H1 (cell line): Measurements from ENCODE around the gene MADD. TPM values are rescaled to one million over a fixed set of nuclear protein-coding genes. Genes with fewer than 3 reads are reported as not detected.

Source experiments
- CTCF ChIA-PET: fragments of 300-600 bp; sonication (Branson Sonifier 250); formaldehyde crosslinking; loops from one replicate; lab custom pipeline; 2021; ENCODE audit not compliant: partially characterized antibody; lab: Charles Lee
- POLR2A ChIA-PET: fragments of 300-600 bp; sonication (Branson Sonifier 250); formaldehyde crosslinking; loops from one replicate; lab custom pipeline; 2021; ENCODE audit warnings: inconsistent platforms; ENCODE audit not compliant: partially characterized antibody; lab: Charles Lee
- DNase-seq, 2 experiments: peaks; one replicate each; pipeline versions ENCODE4 v3.0.0 to v3.0.0-alpha.2; 2010 to 2022; ENCODE audit warnings: low spot score in 2 of 2, low read depth in 1 of 2, mixed read lengths in 1 of 2
- FAIRE-seq: peaks from 2 replicates; lab custom pipeline; 2011; peaks lifted over from hg19 to GRCh38; lab: Jason Lieb, UNC
- H2AFZ ChIP-seq: 2 replicates; pipeline ENCODE4 v1.8.1; 2012; ENCODE audit warnings: low read length, inconsistent platforms
- H2AK5ac ChIP-seq: 2 replicates; pipeline ENCODE4 v1.6.1; 2013; ENCODE audit warnings: low read depth, low read length
- H2BK120ac ChIP-seq: replicated peaks from 2 replicates; pipeline ENCODE3; 2013; ENCODE audit warnings: low read depth, low read length, inconsistent platforms
- H2BK12ac ChIP-seq: 2 replicates; pipeline ENCODE4 v1.6.1; 2013; ENCODE audit warnings: low read depth, low read length
- H2BK15ac ChIP-seq: 2 replicates; pipeline ENCODE4 v1.6.1; 2013; ENCODE audit warnings: low read length
- H2BK20ac ChIP-seq: 2 replicates; pipeline ENCODE4 v1.6.1; 2013; ENCODE audit warnings: low read length
- H2BK5ac ChIP-seq: 2 replicates; pipeline ENCODE4 v1.6.1; 2013; ENCODE audit warnings: low read depth, low read length
- H3K14ac ChIP-seq: 2 replicates; pipeline ENCODE4 v1.6.1; 2013; ENCODE audit warnings: inconsistent platforms; ENCODE audit not compliant: insufficient read length
- H3K18ac ChIP-seq: 2 replicates; pipeline ENCODE4 v1.6.1; 2013; ENCODE audit warnings: low read length; ENCODE audit errors: extremely low read depth
- H3K23ac ChIP-seq: 2 replicates; pipeline ENCODE4 v1.6.1; 2013; ENCODE audit warnings: inconsistent platforms; ENCODE audit not compliant: insufficient read length
- H3K23me2 ChIP-seq: 2 replicates; pipeline ENCODE4 v1.6.1; 2013; ENCODE audit warnings: low read depth, low read length
- H3K27ac ChIP-seq: 2 replicates; pipeline ENCODE4 v1.6.1; 2011; ENCODE audit warnings: low read depth, low read length, inconsistent platforms
- H3K27me3 ChIP-seq, 4 experiments: replicated peaks in 1 of 4; 1 replicate in 1 of 4; 2 replicates in 3 of 4; pipeline versions ENCODE4 v1.6.1 to v1.8.1; 2011 to 2013; ENCODE audit warnings: low read length in 3 of 4, mild to moderate bottlenecking in 3 of 4, inconsistent platforms in 2 of 4, mixed read lengths in 2 of 4, moderate library complexity in 1 of 4; ENCODE audit not compliant: control insufficient read depth in 3 of 4, insufficient read depth in 3 of 4; ENCODE audit errors: extremely low read depth in 1 of 4
- H3K36me3 ChIP-seq, 4 experiments: 2 replicates each; pipeline versions ENCODE4 v1.6.1 to v1.8.1; 2011 to 2013; ENCODE audit warnings: mild to moderate bottlenecking in 4 of 4, low read length in 3 of 4, moderate library complexity in 2 of 4, control low read depth in 1 of 4, inconsistent platforms in 1 of 4; ENCODE audit not compliant: insufficient read depth in 4 of 4, control insufficient read depth in 2 of 4
- H3K4ac ChIP-seq: replicated peaks from 2 replicates; pipeline ENCODE3; 2013; ENCODE audit warnings: low read length, low read depth, mixed read lengths, inconsistent platforms; ENCODE audit not compliant: insufficient read length
- H3K4me1 ChIP-seq, 4 experiments: replicated peaks in 1 of 4; 1 replicate in 1 of 4; 2 replicates in 3 of 4; pipeline versions ENCODE4 v1.6.1 to v1.8.1; 2011 to 2013; ENCODE audit warnings: low read length in 3 of 4, inconsistent platforms in 2 of 4, mixed read lengths in 1 of 4; ENCODE audit not compliant: insufficient read depth in 4 of 4, control insufficient read depth in 3 of 4
- H3K4me2 ChIP-seq, 2 experiments: 2 replicates each; pipeline versions ENCODE4 v1.6.1 to v1.8.1; 2011 to 2013; ENCODE audit warnings: low read depth in 2 of 2, low read length in 2 of 2, control low read depth in 1 of 2, inconsistent platforms in 1 of 2, mild to moderate bottlenecking in 1 of 2; ENCODE audit not compliant: insufficient read depth in 1 of 2
- H3K4me3 ChIP-seq, 4 experiments: fragments of 200-600, 300-600 bp in 1 of 4; sonication (generic), shearing (Covaris generic), sonication (Bioruptor Twin) in 1 of 4; 2 replicates each; pipeline versions ENCODE4 v1.5.1 to v1.8.1; 2011 to 2016; ENCODE audit warnings: low read length in 4 of 4, low read depth in 3 of 4, control low read depth in 2 of 4, inconsistent platforms in 2 of 4, mild to moderate bottlenecking in 2 of 4, mixed read lengths in 1 of 4, moderate library complexity in 1 of 4; ENCODE audit not compliant: insufficient read depth in 2 of 4; ENCODE audit errors: extremely low read depth in 1 of 4
- H3K56ac ChIP-seq: replicated peaks from 2 replicates; pipeline ENCODE3; 2013; ENCODE audit warnings: low read depth, mild to moderate bottlenecking, mixed read lengths, low read length, inconsistent platforms; ENCODE audit not compliant: insufficient read length
- H3K79me1 ChIP-seq: 2 replicates; pipeline ENCODE4 v1.6.1; 2013; ENCODE audit warnings: low read depth, low read length, control low read depth
- H3K79me2 ChIP-seq, 2 experiments: 2 replicates each; pipeline versions ENCODE4 v1.6.1 to v1.8.1; 2012 to 2013; ENCODE audit warnings: low read length in 2 of 2, mild to moderate bottlenecking in 2 of 2, inconsistent platforms in 1 of 2; ENCODE audit not compliant: insufficient read depth in 2 of 2, control insufficient read depth in 1 of 2
- H3K9ac ChIP-seq, 4 experiments: replicated peaks in 1 of 4; 1 replicate in 1 of 4; 2 replicates in 3 of 4; pipeline versions ENCODE4 v1.6.1 to v1.8.1; 2011 to 2013; ENCODE audit warnings: low read depth in 3 of 4, low read length in 3 of 4, control low read depth in 2 of 4, mild to moderate bottlenecking in 2 of 4, moderate library complexity in 2 of 4, inconsistent platforms in 1 of 4; ENCODE audit errors: extremely low read depth in 1 of 4
- H3K9me3 ChIP-seq, 2 experiments: 2 replicates each; pipeline versions ENCODE4 v1.6.1 to v1.8.1; 2012 to 2013; ENCODE audit warnings: mild to moderate bottlenecking in 2 of 2, moderate library complexity in 2 of 2, control low read depth in 1 of 2, inconsistent platforms in 1 of 2, low read depth in 1 of 2, low read length in 1 of 2, mixed read lengths in 1 of 2; ENCODE audit not compliant: insufficient read depth in 2 of 2
- H4K20me1 ChIP-seq, 2 experiments: replicated peaks in 1 of 2; 2 replicates each; pipeline versions ENCODE3 to v1.8.1; 2011 to 2013; ENCODE audit warnings: inconsistent platforms in 2 of 2, low read length in 2 of 2, mild to moderate bottlenecking in 1 of 2; ENCODE audit not compliant: insufficient read depth in 2 of 2, control insufficient read depth in 1 of 2
- H4K5ac ChIP-seq: 2 replicates; pipeline ENCODE4 v1.6.1; 2013; ENCODE audit warnings: low read length, low read depth, mixed read lengths, inconsistent platforms; ENCODE audit not compliant: insufficient read length
- H4K8ac ChIP-seq: 2 replicates; pipeline ENCODE4 v1.8.0; 2013; ENCODE audit warnings: mild to moderate bottlenecking, moderate library complexity, low read length, inconsistent platforms; ENCODE audit not compliant: insufficient read depth; ENCODE audit errors: extremely low read depth
- H4K91ac ChIP-seq: replicated peaks from 2 replicates; pipeline ENCODE3; 2013; ENCODE audit warnings: low read length, mixed read lengths, inconsistent platforms; ENCODE audit not compliant: insufficient read length
- CREB1 ChIP-seq: IDR thresholded peaks from 2 replicates; pipeline ENCODE4 v1.6.1; 2012; ENCODE audit warnings: inconsistent platforms
- KDM4A ChIP-seq: IDR thresholded peaks from one replicate; pipeline ENCODE4 v1.7.1; 2012; ENCODE audit warnings: low read depth, mild to moderate bottlenecking, moderate library complexity, low read length, inconsistent platforms; ENCODE audit not compliant: severe bottlenecking
- KDM5A ChIP-seq: fragments of 200-600 bp; IDR thresholded peaks from 2 replicates; pipeline ENCODE4 v1.7.1; 2012; ENCODE audit warnings: mild to moderate bottlenecking, low read length, inconsistent platforms, mixed read lengths
- POLR2AphosphoS5 ChIP-seq: IDR thresholded peaks from 2 replicates; pipeline ENCODE4 v1.6.1; 2011; ENCODE audit warnings: low read depth, low read length
- RBBP5 ChIP-seq: IDR thresholded peaks from 2 replicates; pipeline ENCODE4 v1.7.1; 2012; ENCODE audit warnings: low read depth, mild to moderate bottlenecking, inconsistent platforms, low read length, moderate library complexity, borderline replicate concordance
- SIX5 ChIP-seq: IDR thresholded peaks from 2 replicates; pipeline ENCODE4 v1.6.1; 2011; ENCODE audit warnings: mild to moderate bottlenecking, low read depth, low read length
- YY1 ChIP-seq: IDR thresholded peaks from 2 replicates; pipeline ENCODE4 v1.6.1; 2011; ENCODE audit warnings: low read depth, mild to moderate bottlenecking, low read length
- WGBS, 2 experiments: shearing (Covaris generic) in 1 of 2; methylation state at CpG; one replicate each; pipeline versions ENCODE4 v1.1.6 to v1.1.7; 2013 to 2015; ENCODE audit warnings: low lambda C conversion rate in 2 of 2, mixed read lengths in 2 of 2, inconsistent platforms in 1 of 2, low coverage in 1 of 2, missing lambda C conversion rate in 1 of 2; ENCODE audit not compliant: insufficient replicate concordance in 2 of 2, insufficient coverage in 1 of 2, insufficient read length in 1 of 2; ENCODE audit errors: extremely low coverage in 1 of 2, missing lambda C conversion rate in 1 of 2; 5-methylcytosine and 5-hydroxymethylcytosine counted together
- polyA plus RNA-seq, 7 experiments: library from polyadenylated mRNA; depleted of rRNA in 3 of 7; stranded (reverse) in 5 of 7; unstranded in 2 of 7; fragments of >200 nt in 5 of 7; fragments of 200-250 nt in 2 of 7; gene quantifications; 1 replicate in 5 of 7; 2 replicates in 1 of 7; 4 replicates in 1 of 7; pipeline versions ENCODE4 v1.2.1 to v1.2.3, GENCODE V29; 2011 to 2013; ENCODE audit warnings: missing spikeins in 2 of 7, mixed read lengths in 2 of 7
- total RNA-seq: library from RNA; stranded (reverse); fragmentation: NEBNext Ultra II Directional; extraction: Animal tissue kit (Norgen Biotek cat#: 25700); gene quantifications from 2 replicates; pipeline ENCODE4 v1.2.1, GENCODE V29; 2021

The MADD gene
- total and polyA plus RNA-seq, 2 of the 8 experiments (the other 6 are each of a cell fraction or from before 2014, with no cell fraction given): 32.5 to 45.4 TPM

DNA sequence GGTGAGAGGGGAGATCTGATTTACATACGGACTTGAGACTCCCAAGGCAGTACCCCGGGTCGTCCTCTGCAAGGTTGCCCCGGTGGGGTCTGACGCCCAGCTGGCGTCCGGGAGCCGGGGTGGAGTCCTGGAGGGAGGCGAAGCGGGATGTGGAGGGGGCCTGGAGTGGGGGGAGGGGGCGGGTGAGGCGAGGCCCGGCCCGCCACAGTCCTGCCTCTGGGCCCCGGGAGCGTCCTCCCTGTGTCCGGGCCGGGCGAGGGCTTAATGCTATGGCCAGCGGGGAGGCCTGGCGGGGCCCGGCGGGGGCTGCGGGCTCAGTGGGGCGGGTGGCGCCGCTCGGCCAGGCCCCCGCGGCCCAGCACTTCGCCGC is 85.0 kb downstream of the MADD start:
- H2AFZ ChIP-seq: 0 out of 2 replicates have a peak overlapping the region, but pooled peaks have one; percentile 3
- peaks cover 0 to 12% of the 10 kb centered on the region in 2 experiments for H4K20me1 ChIP-seq
- CTCF ChIA-PET: interaction anchor here (0.6 to 2.6 kb wide), 52 partner anchors 8 to 226 kb away, joined by 3 to 32 read pairs (median 4); partner anchors contain the start of genes ACP2 and NR1H3

More for the DNA sequence above, 85.0 kb downstream of the MADD start:
- H2BK5ac ChIP-seq: no peak overlapping the region
- H3K14ac ChIP-seq: no peak overlapping the region
- FAIRE-seq: no peak
- 0 out of 2 replicates have a peak, but pooled peaks cover 2% of the 10 kb centered on the region for H3K79me1 ChIP-seq
- H3K18ac ChIP-seq: no peak overlapping the region
- no peaks in the 10 kb centered on the region for H3K27me3 ChIP-seq
- H3K23ac ChIP-seq: no peak overlapping the region
- no peak for TF ChIP-seq KDM4A
- no peak for TF ChIP-seq SIX5
- no peak for TF ChIP-seq YY1
- no peak for TF ChIP-seq CREB1
- TF ChIP-seq POLR2AphosphoS5: no peak
- no peak for TF ChIP-seq KDM5A
- TF ChIP-seq RBBP5: no peak
- H3K4ac ChIP-seq: no peak overlapping the region
- H3K23me2 ChIP-seq: peaks cover 16% of the 10 kb centered on the region
- no peak overlapping the region for H4K91ac ChIP-seq
- POLR2A ChIA-PET: interaction anchor here (0.7 to 1.6 kb wide), 7 partner anchors 22 to 99 kb away, joined by 3 read pairs; no protein-coding TSS in a partner anchor
- H3K27ac ChIP-seq: no peak overlapping the region
- H2BK20ac ChIP-seq: no peak overlapping the region
- no peak overlapping the region; a peak in 1 of 7 replicates for H3K9ac ChIP-seq
- H2BK120ac ChIP-seq: no peak overlapping the region
- peak overlapping the region; percentile 44 to 60 for H3K4me2 ChIP-seq
- no peak overlapping the region for H2BK12ac ChIP-seq
- DNase-seq: no peak
- no peak overlapping the region for H2AK5ac ChIP-seq
- peaks cover 0 to 12% (median 5%) of the 10 kb centered on the region in 4 experiments; a peak in 6 of 7 replicates for H3K4me1 ChIP-seq
- H2BK15ac ChIP-seq: no peak overlapping the region
- H3K9me3 ChIP-seq: peaks cover 0 to 5% of the 10 kb centered on the region in 2 experiments; a peak in 1 of 4 replicates
- no peaks in the 10 kb centered on the region; a peak in 1 of 8 replicates for H3K36me3 ChIP-seq
- H3K56ac ChIP-seq: no peak overlapping the region
- no peak overlapping the region for H4K8ac ChIP-seq
- peak overlapping the region; percentile 5 to 59 (median 18); a peak in 6 of 8 replicates for H3K4me3 ChIP-seq
- WGBS, 2 experiments: no CpG with 5 or more reads among the region's 32 CpGs
- no peaks in the 10 kb centered on the region for H3K79me2 ChIP-seq
- H4K5ac ChIP-seq: no peak overlapping the region
